IMR-90 (cell line): Measurements from ENCODE around the gene ARHGEF4. TPM values are rescaled to one million over a fixed set of nuclear protein-coding genes. Genes with fewer than 3 reads are reported as not detected.

Experiments used
- ATAC-seq: fragments of 200-7000 bp; cut with Tn5 transposase; 2 replicates; pipeline ENCODE4 v1.9.1; 2020; ENCODE audit warnings: low read depth, mild to moderate bottlenecking, moderate library complexity
- BruUV-seq: library from RNA; stranded (reverse); fragments of 400-500 nt; replicated peaks from 2 replicates; lab custom pipeline; 2021; lab: Mats Ljungman, UMichigan
- CTCF ChIA-PET: fragments of 300-600 bp; formaldehyde crosslinking; extraction: SDS; loops from one replicate; lab custom pipeline; 2021; ENCODE audit warnings: antibody characterized with exemption; lab: Yijun Ruan, JAX
- POLR2A ChIA-PET: fragments of 300-600 bp; sonication (Branson Sonifier 250); formaldehyde crosslinking; loops from one replicate; lab custom pipeline; 2022; ENCODE audit warnings: antibody characterized with exemption; ENCODE audit not compliant: unreplicated experiment; lab: Charles Lee
- DNase-seq: peaks from one replicate; pipeline ENCODE4 v3.0.0; 2013
- H2AFZ ChIP-seq: replicated peaks from 2 replicates; pipeline ENCODE3; 2013; ENCODE audit warnings: low read length, mild to moderate bottlenecking; ENCODE audit not compliant: poor library complexity
- H2AK5ac ChIP-seq: 2 replicates; pipeline ENCODE4 v1.6.1; 2013; ENCODE audit warnings: low read depth, low read length, inconsistent platforms
- H2AK9ac ChIP-seq: replicated peaks from 2 replicates; pipeline ENCODE3; 2013; ENCODE audit warnings: mild to moderate bottlenecking, low read depth, low read length, moderate library complexity; ENCODE audit not compliant: poor library complexity
- H2BK120ac ChIP-seq: 2 replicates; pipeline ENCODE4 v1.6.1; 2013; ENCODE audit warnings: low read depth, low read length, inconsistent platforms
- H2BK15ac ChIP-seq: 3 replicates; pipeline ENCODE4 v1.6.1; 2013; ENCODE audit warnings: low read depth, low read length, inconsistent platforms
- H2BK20ac ChIP-seq: 2 replicates; pipeline ENCODE4 v1.6.1; 2013; ENCODE audit warnings: low read depth, mild to moderate bottlenecking, inconsistent platforms, low read length, moderate library complexity
- H2BK5ac ChIP-seq: 2 replicates; pipeline ENCODE4 v1.6.1; 2013; ENCODE audit warnings: mild to moderate bottlenecking, low read depth, low read length, inconsistent platforms; ENCODE audit not compliant: poor library complexity, severe bottlenecking
- H3K14ac ChIP-seq: replicated peaks from 2 replicates; pipeline ENCODE4 v1.6.1; 2013; ENCODE audit warnings: low read depth, low read length, inconsistent platforms
- H3K18ac ChIP-seq: 2 replicates; pipeline ENCODE4 v1.6.1; 2013; ENCODE audit warnings: low read depth, low read length, control low read depth
- H3K23ac ChIP-seq: 2 replicates; pipeline ENCODE4 v1.6.1; 2013; ENCODE audit warnings: low read depth, low read length, inconsistent platforms
- H3K27ac ChIP-seq: 2 replicates; pipeline ENCODE4 v1.5.1; 2013; ENCODE audit warnings: mild to moderate bottlenecking, control low read depth, low read length; ENCODE audit not compliant: insufficient read depth
- H3K27me3 ChIP-seq: 2 replicates; pipeline ENCODE4 v1.6.1; 2013; ENCODE audit warnings: low read length; ENCODE audit not compliant: control insufficient read depth, insufficient read depth
- H3K36me3 ChIP-seq: 2 replicates; pipeline ENCODE4 v1.6.1; 2013; ENCODE audit warnings: low read length, mixed read lengths; ENCODE audit not compliant: control insufficient read depth, insufficient read depth
- H3K4ac ChIP-seq: 2 replicates; pipeline ENCODE4 v1.6.1; 2013; ENCODE audit warnings: low read depth, low read length, inconsistent platforms
- H3K4me1 ChIP-seq: 2 replicates; pipeline ENCODE4 v1.6.1; 2013; ENCODE audit warnings: low read length, mixed read lengths; ENCODE audit not compliant: control insufficient read depth, insufficient read depth
- H3K4me2 ChIP-seq: 2 replicates; pipeline ENCODE4 v1.6.1; 2013; ENCODE audit warnings: low read depth, mild to moderate bottlenecking, control low read depth, low read length, moderate library complexity
- H3K4me3 ChIP-seq: 2 replicates; pipeline ENCODE4 v1.5.1; 2013; ENCODE audit warnings: low read depth, mild to moderate bottlenecking, control low read depth, low read length, moderate library complexity; ENCODE audit not compliant: insufficient read depth
- H3K56ac ChIP-seq: 2 replicates; pipeline ENCODE4 v1.6.1; 2013; ENCODE audit warnings: low read length, inconsistent platforms; ENCODE audit not compliant: insufficient read depth; ENCODE audit errors: extremely low read depth
- H3K79me1 ChIP-seq, 2 experiments: 2 replicates each; pipeline ENCODE4 v1.6.1; 2013; ENCODE audit warnings: low read length in 2 of 2, inconsistent platforms in 1 of 2, low read depth in 1 of 2
- H3K9ac ChIP-seq: 2 replicates; pipeline ENCODE4 v1.6.1; 2013; ENCODE audit warnings: low read depth, low read length, control low read depth
- H3K9me1 ChIP-seq: 2 replicates; pipeline ENCODE4 v1.6.1; 2013; ENCODE audit warnings: low read length, inconsistent platforms; ENCODE audit not compliant: insufficient read depth
- H3K9me3 ChIP-seq: 2 replicates; pipeline ENCODE4 v1.6.1; 2013; ENCODE audit warnings: low read length; ENCODE audit not compliant: control insufficient read depth, insufficient read depth
- H4K20me1 ChIP-seq: 2 replicates; pipeline ENCODE4 v1.6.1; 2013; ENCODE audit warnings: low read length, inconsistent platforms; ENCODE audit not compliant: insufficient read depth
- H4K5ac ChIP-seq: 2 replicates; pipeline ENCODE4 v1.6.1; 2013; ENCODE audit warnings: mild to moderate bottlenecking, low read depth, low read length, control low read depth
- H4K8ac ChIP-seq, 2 experiments: 2 replicates each; pipeline ENCODE4 v1.6.1; 2013; ENCODE audit warnings: low read depth in 2 of 2, low read length in 2 of 2, control low read depth in 1 of 2, inconsistent platforms in 1 of 2
- H4K91ac ChIP-seq: 2 replicates; pipeline ENCODE4 v1.6.1; 2013; ENCODE audit warnings: low read depth, low read length, inconsistent platforms; ENCODE audit not compliant: insufficient read depth
- CHD1 ChIP-seq: IDR thresholded peaks from 2 replicates; pipeline ENCODE4 v1.6.1; 2012; ENCODE audit warnings: low read depth, low read length, improper control_type of control experiment
- WGBS, 2 experiments: methylation state at CpG; one replicate each; pipeline versions ENCODE4 v1.1.5 to v1.1.7; 2013; ENCODE audit warnings: missing lambda C conversion rate in 2 of 2; ENCODE audit not compliant: insufficient read length in 1 of 2; ENCODE audit errors: extremely low coverage in 2 of 2; 5-methylcytosine and 5-hydroxymethylcytosine counted together
- dilution Hi-C: fragments of 300-500 bp; cut with HindIII; formaldehyde crosslinking; loops from one replicate; pipeline ENCODE4 v1.14.3; 2018; ENCODE audit warnings: low sequenced_read_pairs; ENCODE audit not compliant: unreplicated experiment
- in situ Hi-C: fragments of 300-500 bp; cut with MboI; formaldehyde crosslinking; loops from 3 replicates; pipeline ENCODE4 v1.14.3; 2019; ENCODE audit warnings: low sequenced_read_pairs, inconsistent platforms, mixed read lengths
- intact Hi-C: fragments of 100-400 bp; cut with micrococcal nuclease; formaldehyde crosslinking; loops from 2 replicates; pipeline ENCODE4 v1.10.0; 2022
- polyA plus RNA-seq, 3 experiments: library from polyadenylated mRNA; depleted of rRNA; stranded (reverse); fragments of >200 nt; gene quantifications; 2 replicates each; pipeline ENCODE4 v1.2.3, GENCODE V29; 2012; ENCODE audit warnings: low replicate concordance in 1 of 3
- total RNA-seq: library from RNA; depleted of rRNA; stranded (reverse); fragments of >200 nt; gene quantifications from 2 replicates; pipeline ENCODE4 v1.2.3, GENCODE V29; 2012

ARHGEF4 gene
- total and polyA plus RNA-seq, 2 of the 4 experiments (the other 2 are of a cell fraction), result 2.7 to 5.0 TPM

DNA sequence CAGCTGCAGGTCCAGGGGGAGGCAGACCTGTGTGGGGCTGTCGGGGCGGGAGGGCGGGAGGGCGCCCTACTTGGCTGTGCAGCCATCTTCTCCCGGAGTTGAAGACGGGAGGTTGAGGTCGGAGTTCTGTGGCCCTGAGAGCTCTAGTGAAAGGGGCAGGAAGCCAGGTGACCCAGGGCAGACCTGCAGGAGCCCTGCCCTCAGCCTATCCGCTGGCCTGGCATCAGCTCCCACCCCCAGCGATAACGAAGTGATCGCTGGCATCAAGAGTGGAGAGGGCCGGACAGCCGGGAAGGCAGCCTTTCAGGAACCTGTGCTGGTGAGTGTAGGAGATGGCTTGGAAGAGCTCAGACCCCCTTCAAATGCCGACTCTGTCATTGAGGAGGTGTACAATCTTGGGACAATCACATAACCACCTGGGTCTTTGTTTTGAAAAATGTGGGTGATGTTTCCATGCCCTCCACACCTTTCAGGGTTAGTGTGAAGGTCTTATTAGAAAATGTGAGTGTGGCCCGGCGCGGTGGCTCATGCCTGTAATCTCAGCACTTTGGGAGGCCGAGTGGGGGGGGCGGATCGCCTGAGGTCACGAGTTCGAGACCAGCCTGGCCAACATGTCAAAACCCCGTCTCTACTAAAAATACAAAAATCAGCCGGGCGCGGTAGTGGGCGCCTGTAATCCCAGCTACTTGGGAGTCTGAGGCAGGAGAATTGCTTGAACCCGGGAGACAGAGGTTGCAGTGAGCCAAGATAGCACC, 1.3 kb downstream of the ARHGEF4 start:
- Histone ChIP-seq H3K79me1 (no peaks in the 10 kb centered on the region), H2BK15ac (no peak overlapping the region), H3K36me3 (no peaks in the 10 kb centered on the region), H3K4me1 (no peaks in the 10 kb centered on the region), H4K5ac (no peak overlapping the region), H2BK5ac (no peak overlapping the region), H3K56ac (no peak overlapping the region), H2AFZ (no peak overlapping the region), H3K9me1 (no peaks in the 10 kb centered on the region), H4K8ac (no peak overlapping the region), H2BK120ac (no peak overlapping the region), H4K91ac (no peak overlapping the region), H3K4me2 (no peak overlapping the region), H2BK20ac (no peak overlapping the region), H3K23ac (no peak overlapping the region), H2AK5ac (no peak overlapping the region), H2AK9ac (no peak overlapping the region), H3K27ac (no peak overlapping the region), H3K18ac (no peak overlapping the region), H3K9me3 (no peaks in the 10 kb centered on the region), H3K4ac (no peak overlapping the region), H3K14ac (no peak overlapping the region), H3K27me3 (peaks cover 23% of the 10 kb centered on the region), H3K9ac (no peak overlapping the region), H3K4me3 (no peak overlapping the region), H4K20me1 (no peaks in the 10 kb centered on the region)
- ATAC-seq (no peak), DNase-seq (no peak)
- dilution Hi-C loops (no loop called here), intact Hi-C loops (no loop called here), in situ Hi-C loops (no loop called here)
- CTCF ChIA-PET, result interaction anchor here (0.5 kb wide), 1 partner anchor 268 kb away, joined by 3 read pairs; no protein-coding TSS in a partner anchor
- BruUV-seq, result no TSS peak
- 100% methylated on average over 1 of the region's 28 CpGs; no CpG with 5 or more reads in 1 of the 2 experiments for WGBS, 2 experiments
- POLR2A ChIA-PET, result no interaction called here
- no peak for TF ChIP-seq CHD1
